Thyroid gland (tissue), 4 donors: ENCODE results near the gene HEPHL1. TPM values are rescaled to one million over a fixed set of nuclear protein-coding genes. Genes with fewer than 3 reads are reported as not detected.

Source experiments
- DNase-seq, 2 donors: peaks; one replicate each; pipeline ENCODE4 v3.0.0-alpha.2; 2019
- H3K27ac ChIP-seq, 3 donors: fragments of 200-600 bp; sonication (generic); 1 replicate in 2 of 3; 2 replicates in 1 of 3; pipeline ENCODE4 v1.5.1; 2016 to 2019; ENCODE audit warnings: mild to moderate bottlenecking in 1 of 3, moderate library complexity in 1 of 3
- H3K27me3 ChIP-seq: fragments of 200-600 bp; sonication (generic); one replicate; pipeline ENCODE4 v1.5.1; 2019
- H3K36me3 ChIP-seq, 2 donors: fragments of 200-600 bp; sonication (generic); one replicate each; pipeline ENCODE4 v1.5.1; 2016 to 2019
- H3K4me1 ChIP-seq, 2 donors: fragments of 200-600 bp; sonication (generic); one replicate each; pipeline ENCODE4 v1.5.1; 2017 to 2019
- H3K4me3 ChIP-seq, 3 donors: fragments of 200-600 bp; sonication (generic); replicated peaks in 1 of 3; 1 replicate in 2 of 3; 2 replicates in 1 of 3; pipeline ENCODE4 v1.5.1; 2016; ENCODE audit warnings: mild to moderate bottlenecking in 1 of 3
- H3K9me3 ChIP-seq: fragments of 200-600 bp; sonication (generic); one replicate; pipeline ENCODE4 v1.5.1; 2017
- POLR2A ChIP-seq, 2 donors: fragments of 450-650 bp; IDR thresholded peaks; one replicate each; pipeline ENCODE4 v1.6.1; 2017; ENCODE audit warnings: antibody characterized with exemption in 2 of 2, mild to moderate bottlenecking in 2 of 2, moderate library complexity in 1 of 2
- WGBS, 2 donors: methylation state at CpG; one replicate each; pipeline ENCODE4 v1.1.5; 2017; 5-methylcytosine and 5-hydroxymethylcytosine counted together
- intact Hi-C: fragments of 100-400 bp; cut with DNase I; formaldehyde crosslinking; loops from one replicate; pipeline ENCODE4 v1.15.1; 2023
- total RNA-seq, 4 donors: library from RNA; depleted of rRNA; stranded (reverse); fragments of >200 nt; gene quantifications; one replicate each; pipeline ENCODE4 v1.2.3, GENCODE V29; 2016
- TF ChIP-seq, protein P1 (sequence below), 6 experiments: fragments of 200-600 bp in 3 of 6; fragments of 450-650 bp in 3 of 6; sonication (generic) in 3 of 6; IDR thresholded peaks; one replicate each; pipeline ENCODE4 v1.5.1; 2016 to 2019; ENCODE audit warnings: antibody characterized with exemption in 6 of 6, mild to moderate bottlenecking in 2 of 6, inconsistent platforms in 1 of 6, moderate library complexity in 1 of 6

The HEPHL1 gene
- total RNA-seq, 4 donors from 2014 or later = 0.21 to 0.24 TPM; not detected in 2

DNA sequence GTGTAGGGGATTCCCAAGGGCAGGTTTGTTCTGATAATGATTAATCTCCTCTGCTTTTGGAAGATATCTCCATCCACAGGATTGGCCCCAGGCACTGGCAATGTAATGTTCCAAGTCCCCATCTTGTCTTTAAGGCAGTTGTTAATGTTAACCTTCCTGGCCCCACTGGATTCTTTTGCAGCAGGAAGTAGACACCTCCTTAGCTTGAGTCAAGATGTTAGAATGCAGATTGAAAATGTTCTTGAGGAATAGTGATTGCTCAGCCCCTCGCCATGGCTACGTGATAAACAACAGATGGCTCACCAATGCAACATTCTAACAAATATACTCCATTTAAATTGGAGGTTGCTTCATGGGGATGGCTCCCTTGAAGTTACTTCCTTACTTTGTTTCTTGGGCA is 7.3 kb downstream of the HEPHL1 start:
- Histone ChIP-seq H3K36me3 (no peaks in the 10 kb centered on the region), H3K27ac (no peak overlapping the region), H3K9me3 (no peaks in the 10 kb centered on the region), H3K4me1 (no peaks in the 10 kb centered on the region), H3K27me3 (no peaks in the 10 kb centered on the region), H3K4me3 (no peak overlapping the region)
- no peak for DNase-seq
- intact Hi-C loops = no loop called here
- no peak for TF ChIP-seq POLR2A (IDR thresholded peaks at IDR 0.05)
- TF ChIP-seq, protein P1, sequence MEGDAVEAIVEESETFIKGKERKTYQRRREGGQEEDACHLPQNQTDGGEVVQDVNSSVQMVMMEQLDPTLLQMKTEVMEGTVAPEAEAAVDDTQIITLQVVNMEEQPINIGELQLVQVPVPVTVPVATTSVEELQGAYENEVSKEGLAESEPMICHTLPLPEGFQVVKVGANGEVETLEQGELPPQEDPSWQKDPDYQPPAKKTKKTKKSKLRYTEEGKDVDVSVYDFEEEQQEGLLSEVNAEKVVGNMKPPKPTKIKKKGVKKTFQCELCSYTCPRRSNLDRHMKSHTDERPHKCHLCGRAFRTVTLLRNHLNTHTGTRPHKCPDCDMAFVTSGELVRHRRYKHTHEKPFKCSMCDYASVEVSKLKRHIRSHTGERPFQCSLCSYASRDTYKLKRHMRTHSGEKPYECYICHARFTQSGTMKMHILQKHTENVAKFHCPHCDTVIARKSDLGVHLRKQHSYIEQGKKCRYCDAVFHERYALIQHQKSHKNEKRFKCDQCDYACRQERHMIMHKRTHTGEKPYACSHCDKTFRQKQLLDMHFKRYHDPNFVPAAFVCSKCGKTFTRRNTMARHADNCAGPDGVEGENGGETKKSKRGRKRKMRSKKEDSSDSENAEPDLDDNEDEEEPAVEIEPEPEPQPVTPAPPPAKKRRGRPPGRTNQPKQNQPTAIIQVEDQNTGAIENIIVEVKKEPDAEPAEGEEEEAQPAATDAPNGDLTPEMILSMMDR (IDR thresholded peaks at IDR 0.05) = no peak
- WGBS, 2 donors = 73 to 90% methylated on average over 2 of the region's 2 CpGs

DNA sequence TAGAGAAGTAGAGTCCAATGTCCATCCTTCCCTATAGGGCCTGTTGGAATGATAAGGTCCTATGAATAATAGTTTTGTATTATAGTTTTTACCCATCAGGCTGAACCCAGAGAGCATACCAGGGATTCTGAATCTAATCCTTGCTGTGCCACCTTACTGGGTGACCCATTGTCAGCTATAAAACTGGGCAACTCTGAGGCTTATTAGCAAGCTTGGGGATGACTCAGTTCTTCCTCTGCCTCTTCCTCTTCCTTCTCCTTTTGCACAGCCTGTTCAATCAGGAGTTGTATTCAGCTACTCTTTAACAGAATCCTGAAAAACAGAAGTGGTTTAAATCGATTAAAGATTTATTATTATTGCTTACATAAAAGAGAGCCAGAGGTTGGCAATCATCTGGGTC is 8.9 kb downstream of the HEPHL1 start:
- DNase-seq = no peak
- 86 to 94% methylated on average over 1 of the region's 1 CpG for WGBS, 2 donors
- no peaks in the 10 kb centered on the region for H3K4me1 ChIP-seq
- H3K4me3 ChIP-seq = no peak overlapping the region
- H3K27me3 ChIP-seq = no peaks in the 10 kb centered on the region
- TF ChIP-seq, protein P1 (IDR thresholded peaks at IDR 0.05) = no peak
- TF ChIP-seq POLR2A (IDR thresholded peaks at IDR 0.05) = no peak
- no peak overlapping the region for H3K27ac ChIP-seq
- no peaks in the 10 kb centered on the region for H3K36me3 ChIP-seq
- intact Hi-C loops = no loop called here
- H3K9me3 ChIP-seq = no peaks in the 10 kb centered on the region

DNA sequence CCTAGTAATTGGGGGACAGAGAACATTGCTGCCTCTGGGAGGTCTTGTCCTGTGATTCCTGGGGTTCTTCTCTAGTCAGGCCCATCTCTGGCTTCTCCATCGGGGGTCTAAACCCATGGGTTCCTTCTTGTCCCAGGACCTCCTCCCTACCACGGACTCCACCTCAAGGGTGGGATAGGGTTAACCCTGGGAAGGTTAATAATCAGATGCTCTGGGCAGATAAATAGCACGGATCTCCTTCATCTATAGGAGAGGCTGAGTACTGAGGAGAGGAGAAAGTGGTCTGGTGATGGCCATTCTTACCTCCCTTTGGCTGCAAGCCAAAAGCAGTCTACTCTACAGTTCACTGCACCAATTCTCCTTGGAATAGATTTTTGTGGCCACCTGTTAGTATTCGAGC is 10.5 kb downstream of the HEPHL1 start:
- Histone ChIP-seq H3K4me3 (no peak overlapping the region), H3K36me3 (no peaks in the 10 kb centered on the region), H3K9me3 (no peaks in the 10 kb centered on the region), H3K27ac (no peak overlapping the region), H3K27me3 (no peaks in the 10 kb centered on the region), H3K4me1 (no peaks in the 10 kb centered on the region)
- no peak for DNase-seq
- intact Hi-C loops = no loop called here
- TF ChIP-seq POLR2A (IDR thresholded peaks at IDR 0.05) = no peak
- TF ChIP-seq, protein P1 (IDR thresholded peaks at IDR 0.05) = no peak
- WGBS, 2 donors = 47 to 61% methylated on average over 4 of the region's 4 CpGs

DNA sequence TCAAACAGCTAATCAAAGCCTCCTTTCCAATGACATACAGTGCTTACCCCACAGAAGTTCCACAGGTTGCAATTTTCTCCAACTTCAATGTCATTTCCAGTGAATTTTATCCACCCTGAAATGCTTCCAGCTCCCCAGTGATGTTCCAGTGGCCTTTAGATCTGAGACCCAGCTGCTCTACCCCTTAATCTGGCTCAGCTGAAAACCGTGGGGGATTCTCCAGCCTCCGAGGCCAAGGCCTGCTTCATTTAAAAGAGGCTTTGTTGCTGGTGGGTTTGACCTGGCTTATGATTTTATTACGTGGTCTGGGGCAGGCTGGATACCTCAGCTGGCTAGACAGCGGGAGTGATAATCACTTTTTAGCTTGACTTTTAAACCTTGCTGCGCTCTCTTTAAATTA is 10.9 kb downstream of the HEPHL1 start:
- intact Hi-C loops = no loop called here
- Histone ChIP-seq H3K36me3 (no peaks in the 10 kb centered on the region), H3K4me3 (no peak overlapping the region), H3K27me3 (no peaks in the 10 kb centered on the region), H3K9me3 (no peaks in the 10 kb centered on the region), H3K27ac (no peak overlapping the region), H3K4me1 (no peaks in the 10 kb centered on the region)
- WGBS, 2 donors = 79 to 83% methylated on average over 5 of the region's 5 CpGs
- DNase-seq = no peak
- TF ChIP-seq, protein P1 (IDR thresholded peaks at IDR 0.05) = no peak
- TF ChIP-seq POLR2A (IDR thresholded peaks at IDR 0.05) = no peak

DNA sequence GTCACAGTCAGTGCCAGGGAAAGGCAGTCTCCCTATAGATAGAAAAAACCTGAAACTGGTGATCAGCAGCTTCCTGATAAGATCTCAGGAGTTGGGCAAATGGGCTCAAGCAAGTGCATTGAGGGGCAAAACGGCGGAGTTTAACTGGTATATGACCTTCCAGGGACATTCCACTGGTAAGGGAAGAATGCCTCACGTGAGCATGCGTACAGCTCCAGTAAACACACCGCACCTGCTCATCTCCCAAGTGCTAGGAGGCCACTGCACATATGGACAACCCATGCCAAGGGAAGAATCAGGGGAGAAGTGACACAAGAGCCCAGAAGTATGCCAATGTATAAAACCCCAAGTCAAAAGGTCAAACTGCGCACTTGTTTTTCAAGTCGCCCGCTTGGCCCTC is 11.6 kb downstream of the HEPHL1 start:
- no peaks in the 10 kb centered on the region for H3K36me3 ChIP-seq
- intact Hi-C loops = no loop called here
- no peaks in the 10 kb centered on the region for H3K4me1 ChIP-seq
- H3K27ac ChIP-seq = no peak overlapping the region
- H3K9me3 ChIP-seq = no peaks in the 10 kb centered on the region
- TF ChIP-seq POLR2A (IDR thresholded peaks at IDR 0.05) = no peak
- TF ChIP-seq, protein P1 (IDR thresholded peaks at IDR 0.05) = no peak
- H3K27me3 ChIP-seq = no peaks in the 10 kb centered on the region
- DNase-seq = no peak
- H3K4me3 ChIP-seq = no peak overlapping the region
- 80 to 86% methylated on average over 8 of the region's 8 CpGs for WGBS, 2 donors
